ENCODE results near the gene SMYD3. TPM values are rescaled to one million over a fixed set of nuclear protein-coding genes. Genes with fewer than 3 reads are reported as not detected.

Gene SMYD3
- total RNA-seq, 1 donor from 2014 or later, result 29.2 TPM

GRCh38 chr1:246169486-246169885, 337.6 kb downstream of the SMYD3 start:
- no peak for TF ChIP-seq CTCF (IDR thresholded peaks at IDR 0.05; ENCODE audit: insufficient read depth, low read length, poor library complexity, severe bottlenecking)
- Histone ChIP-seq H3K36me3 (ENCODE audit: control insufficient read depth, insufficient read depth, low read length) (no peaks in the 10 kb centered on the region), H3K4me3 (ENCODE audit: low read depth, low read length) (no peak overlapping the region), H3K27me3 (ENCODE audit: control insufficient read depth, insufficient read depth, low read length) (no peaks in the 10 kb centered on the region)
- DNase-seq (ENCODE audit: low read depth), result no peak

- Histone ChIP-seq H3K27me3 (ENCODE audit: control insufficient read depth, insufficient read depth, low read length) (no peaks in the 10 kb centered on the region), H3K4me3 (ENCODE audit: low read depth, low read length) (no peak overlapping the region), H3K36me3 (ENCODE audit: control insufficient read depth, insufficient read depth, low read length) (no peaks in the 10 kb centered on the region)
- TF ChIP-seq CTCF (IDR thresholded peaks at IDR 0.05; ENCODE audit: insufficient read depth, low read length, poor library complexity, severe bottlenecking), result no peak
- no peak for DNase-seq (ENCODE audit: low read depth)
Measured at GRCh38 chr1:246169019-246169418, 338.1 kb downstream of the SMYD3 start.

- no peak for DNase-seq (ENCODE audit: low read depth)
- Histone ChIP-seq H3K36me3 (ENCODE audit: control insufficient read depth, insufficient read depth, low read length) (no peaks in the 10 kb centered on the region), H3K27me3 (ENCODE audit: control insufficient read depth, insufficient read depth, low read length) (no peaks in the 10 kb centered on the region), H3K4me3 (ENCODE audit: low read depth, low read length) (no peak overlapping the region)
- no peak for TF ChIP-seq CTCF (IDR thresholded peaks at IDR 0.05; ENCODE audit: insufficient read depth, low read length, poor library complexity, severe bottlenecking)
Measured at GRCh38 chr1:246166841-246167240, 340.2 kb downstream of the SMYD3 start.

GRCh38 chr1:246165826-246166709, 341.0 kb downstream of the SMYD3 start:
- Histone ChIP-seq H3K36me3 (ENCODE audit: control insufficient read depth, insufficient read depth, low read length) (no peaks in the 10 kb centered on the region), H3K27me3 (ENCODE audit: control insufficient read depth, insufficient read depth, low read length) (no peaks in the 10 kb centered on the region), H3K4me3 (ENCODE audit: low read depth, low read length) (no peak overlapping the region)
- no peak for DNase-seq (ENCODE audit: low read depth)
- no peak for TF ChIP-seq CTCF (IDR thresholded peaks at IDR 0.05; ENCODE audit: insufficient read depth, low read length, poor library complexity, severe bottlenecking)

- Histone ChIP-seq H3K4me3 (ENCODE audit: low read depth, low read length) (no peak overlapping the region), H3K36me3 (ENCODE audit: control insufficient read depth, insufficient read depth, low read length) (no peaks in the 10 kb centered on the region), H3K27me3 (ENCODE audit: control insufficient read depth, insufficient read depth, low read length) (no peaks in the 10 kb centered on the region)
- DNase-seq (ENCODE audit: low read depth), result no peak
- no peak for TF ChIP-seq CTCF (IDR thresholded peaks at IDR 0.05; ENCODE audit: insufficient read depth, low read length, poor library complexity, severe bottlenecking)
Measured at GRCh38 chr1:246164764-246165163, 342.3 kb downstream of the SMYD3 start.

GRCh38 chr1:246162560-246162959, 344.5 kb downstream of the SMYD3 start:
- H3K27me3 ChIP-seq (ENCODE audit: control insufficient read depth, insufficient read depth, low read length), result no peaks in the 10 kb centered on the region
- no peak overlapping the region for H3K4me3 ChIP-seq (ENCODE audit: low read depth, low read length)
- no peaks in the 10 kb centered on the region for H3K36me3 ChIP-seq (ENCODE audit: control insufficient read depth, insufficient read depth, low read length)
- no peak for TF ChIP-seq CTCF (IDR thresholded peaks at IDR 0.05; ENCODE audit: insufficient read depth, low read length, poor library complexity, severe bottlenecking)
- no peak for DNase-seq (ENCODE audit: low read depth)

Data from kidney epithelial cell (primary cell).